ENCODE results near the gene GON4L.
"Not testable (repeated sequence)": the region's sequence is repeated elsewhere in the genome, so short reads cannot be mapped to it uniquely, and the experiment has no call there.

Gene GON4L

GRCh38 chr1:155867766-155868165 is 10.8 kb upstream of the GON4L start:
- no peak for DNase-seq

- no peak for DNase-seq
Measured at GRCh38 chr1:155864393-155864792, 7.4 kb upstream of the GON4L start.

GRCh38 chr1:155861896-155862295 is 4.9 kb upstream of the GON4L start:
- no peak for DNase-seq

- DNase-seq = no peak
Measured at GRCh38 chr1:155860970-155861510, 4.0 kb upstream of the GON4L start.

GRCh38 chr1:155859881-155860871 is 3.2 kb upstream of the GON4L start:
- DNase-seq = no peak

- peak; percentile 15 for DNase-seq
Measured at GRCh38 chr1:155859234-155859829, 2.3 kb upstream of the GON4L start, which contains the start of gene SYT11. Gene SYT11 (plus strand): TSS chr1:155859567. CDS start chr1:155859762, 195 bp downstream.

- no peak for DNase-seq
Measured at GRCh38 chr1:155858800-155859233, 1.8 kb upstream of the GON4L start.

GRCh38 chr1:155856257-155856974 is 598 bp downstream of the GON4L start:
- DNase-seq = no peak

GRCh38 chr1:155850345-155850744 is 6.7 kb downstream of the GON4L start:
- DNase-seq = no peak

GRCh38 chr1:155847823-155848529 is 9.0 kb downstream of the GON4L start:
- no peak for DNase-seq

GRCh38 chr1:155844860-155845421 is 12.1 kb downstream of the GON4L start:
- no peak for DNase-seq

GRCh38 chr1:155840386-155840785 is 16.6 kb downstream of the GON4L start:
- DNase-seq = no peak

- DNase-seq = no peak
Measured at GRCh38 chr1:155835548-155835947, 21.5 kb downstream of the GON4L start.

GRCh38 chr1:155834927-155835399 is 22.1 kb downstream of the GON4L start:
- DNase-seq = not testable (repeated sequence)

GRCh38 chr1:155834296-155834926 is 22.6 kb downstream of the GON4L start:
- no peak for DNase-seq

GRCh38 chr1:155833665-155834295 is 23.2 kb downstream of the GON4L start:
- DNase-seq = no peak

GRCh38 chr1:155831279-155831976 is 25.6 kb downstream of the GON4L start:
- no peak for DNase-seq

GRCh38 chr1:155827450-155827849 is 29.6 kb downstream of the GON4L start:
- DNase-seq = no peak

GRCh38 chr1:155816351-155816750 is 40.7 kb downstream of the GON4L start:
- DNase-seq = no peak

GRCh38 chr1:155813672-155814071 is 43.3 kb downstream of the GON4L start:
- DNase-seq = no peak

Data from cortex of kidney (tissue), 1 donor.